Neuronal stem cell (in vitro differentiated cells): ENCODE measurements around the gene TNIP1.

ENCODE experiments used
- DNase-seq: peaks from one replicate; pipeline ENCODE4 v3.0.0-alpha.2; 2013; ENCODE audit warnings: low spot score
- H2AFZ ChIP-seq: one replicate; pipeline ENCODE4 v1.6.1; 2013; ENCODE audit warnings: mild to moderate bottlenecking, low read length, inconsistent platforms
- H2AK5ac ChIP-seq: 2 replicates; pipeline ENCODE4 v1.6.1; 2013; ENCODE audit warnings: low read depth, mild to moderate bottlenecking, inconsistent platforms, low read length, moderate library complexity, mixed read lengths
- H2BK120ac ChIP-seq: 2 replicates; pipeline ENCODE4 v1.6.1; 2013; ENCODE audit warnings: low read depth, mild to moderate bottlenecking, inconsistent platforms, low read length, moderate library complexity, mixed read lengths
- H2BK12ac ChIP-seq: one replicate; pipeline ENCODE4 v1.6.1; 2013; ENCODE audit warnings: low read length, inconsistent platforms
- H2BK15ac ChIP-seq: 2 replicates; pipeline ENCODE4 v1.6.1; 2013; ENCODE audit warnings: mild to moderate bottlenecking, low read length, inconsistent platforms, mixed read lengths
- H2BK5ac ChIP-seq: one replicate; pipeline ENCODE4 v1.6.1; 2013; ENCODE audit warnings: inconsistent platforms, mild to moderate bottlenecking, low read length, moderate library complexity
- H3K14ac ChIP-seq: one replicate; pipeline ENCODE4 v1.6.1; 2013; ENCODE audit warnings: low read length, inconsistent platforms
- H3K18ac ChIP-seq: 2 replicates; pipeline ENCODE4 v1.6.1; 2013; ENCODE audit warnings: low read length, inconsistent platforms
- H3K23ac ChIP-seq: 2 replicates; pipeline ENCODE4 v1.6.1; 2013; ENCODE audit warnings: low read depth, mild to moderate bottlenecking, mixed read lengths, low read length, inconsistent platforms; ENCODE audit not compliant: poor library complexity
- H3K27ac ChIP-seq: replicated peaks from 3 replicates; pipeline ENCODE4 v1.5.1; 2013; ENCODE audit warnings: low read length, inconsistent platforms
- H3K27me3 ChIP-seq, 3 experiments: 2 replicates each; pipeline ENCODE4 v1.6.1; 2013; ENCODE audit warnings: low read length in 3 of 3, mild to moderate bottlenecking in 2 of 3, inconsistent platforms in 1 of 3, low read depth in 1 of 3, mixed read lengths in 1 of 3, moderate library complexity in 1 of 3; ENCODE audit not compliant: control insufficient read depth in 3 of 3, insufficient read depth in 3 of 3
- H3K36me3 ChIP-seq, 2 donors: replicated peaks in 1 of 2; 2 replicates each; pipeline ENCODE4 v1.6.1; 2013; ENCODE audit warnings: low read length in 2 of 2; ENCODE audit not compliant: control insufficient read depth in 2 of 2, insufficient read depth in 2 of 2
- H3K4ac ChIP-seq: 2 replicates; pipeline ENCODE4 v1.6.1; 2013; ENCODE audit warnings: inconsistent platforms, mild to moderate bottlenecking, low read length, moderate library complexity
- H3K4me1 ChIP-seq, 2 donors: 1 replicate in 1 of 2; 2 replicates in 1 of 2; pipeline ENCODE4 v1.6.1; 2013; ENCODE audit warnings: low read length in 2 of 2, low read depth in 1 of 2; ENCODE audit not compliant: control insufficient read depth in 2 of 2, insufficient read depth in 1 of 2
- H3K4me2 ChIP-seq: one replicate; pipeline ENCODE4 v1.6.1; 2013; ENCODE audit warnings: mild to moderate bottlenecking, low read length, inconsistent platforms; ENCODE audit not compliant: insufficient read depth, poor library complexity, severe bottlenecking
- H3K4me3 ChIP-seq, 2 donors: 2 replicates each; pipeline ENCODE4 v1.5.1; 2013; ENCODE audit warnings: low read length in 2 of 2, mild to moderate bottlenecking in 2 of 2, inconsistent platforms in 1 of 2, moderate library complexity in 1 of 2
- H3K79me1 ChIP-seq: one replicate; pipeline ENCODE4 v1.6.1; 2013; ENCODE audit warnings: low read depth, mild to moderate bottlenecking, inconsistent platforms, low read length, moderate library complexity
- H3K9ac ChIP-seq: one replicate; pipeline ENCODE4 v1.6.1; 2013; ENCODE audit warnings: mild to moderate bottlenecking, low read depth, low read length, inconsistent platforms; ENCODE audit not compliant: poor library complexity
- H3K9me3 ChIP-seq, 2 donors: replicated peaks in 1 of 2; 2 replicates each; pipeline versions ENCODE3 to v1.6.1; 2013; ENCODE audit warnings: low read length in 2 of 2, mild to moderate bottlenecking in 2 of 2, inconsistent platforms in 1 of 2, low read depth in 1 of 2, mixed read lengths in 1 of 2, moderate library complexity in 1 of 2; ENCODE audit not compliant: control insufficient read depth in 2 of 2, insufficient read depth in 1 of 2
- H4K8ac ChIP-seq: one replicate; pipeline ENCODE4 v1.6.1; 2013; ENCODE audit warnings: low read depth, mild to moderate bottlenecking, inconsistent platforms, low read length, moderate library complexity
- H4K91ac ChIP-seq: one replicate; pipeline ENCODE4 v1.6.1; 2013; ENCODE audit warnings: low read length, low read depth, mild to moderate bottlenecking, inconsistent platforms; ENCODE audit not compliant: poor library complexity
- WGBS, 2 donors: extraction: QIAGEN DNeasy Blood & Tissue Kit; methylation state at CpG; one replicate each; pipeline ENCODE4 v1.1.7; 2013; ENCODE audit warnings: missing lambda C conversion rate in 2 of 2, mixed read lengths in 1 of 2; ENCODE audit not compliant: insufficient read length in 2 of 2, insufficient replicate concordance in 1 of 2; ENCODE audit errors: extremely low coverage in 2 of 2; 5-methylcytosine and 5-hydroxymethylcytosine counted together

TNIP1 gene

DNA sequence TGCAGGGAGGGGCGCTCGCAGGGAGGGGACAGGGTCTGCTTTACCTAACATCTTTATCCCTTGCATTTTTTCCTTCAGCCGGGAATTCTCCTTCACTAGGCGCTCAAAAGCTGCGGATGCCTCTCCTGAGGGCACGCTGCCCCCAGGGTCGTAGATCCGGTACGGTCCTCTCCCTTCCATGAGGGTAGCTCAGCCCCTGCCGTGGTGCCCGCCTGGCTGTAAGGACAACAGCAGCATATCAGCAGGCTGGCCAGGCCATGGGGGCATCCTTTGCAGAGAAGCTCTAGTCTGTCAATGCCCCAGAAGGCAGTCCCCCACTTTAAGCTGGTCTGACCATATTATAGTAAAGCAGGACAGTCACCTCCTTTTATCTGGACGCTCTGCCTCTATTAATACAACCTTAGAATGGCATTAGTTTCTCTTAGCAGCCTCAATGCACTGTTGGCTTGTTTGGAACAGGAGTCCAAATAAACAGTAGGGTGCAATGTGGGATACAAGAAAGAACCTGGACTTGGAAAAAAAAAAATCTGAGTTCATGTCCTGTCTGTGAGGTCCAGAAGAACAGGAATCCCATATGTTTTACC lies 15.8 kb downstream of the TNIP1 start:
- Histone ChIP-seq H4K8ac (no peak overlapping the region), H2BK120ac (no peak overlapping the region), H3K23ac (no peak overlapping the region), H3K4me3 (no peak overlapping the region), H4K91ac (no peak overlapping the region), H2AK5ac (no peak overlapping the region), H2BK12ac (no peak overlapping the region), H2AFZ (no peak overlapping the region), H3K27ac (no peak overlapping the region), H3K9ac (no peak overlapping the region), H2BK15ac (no peak overlapping the region), H3K27me3 (no peaks in the 10 kb centered on the region), H3K4me2 (no peak overlapping the region), H3K9me3 (no peaks in the 10 kb centered on the region), H3K14ac (no peak overlapping the region), H3K18ac (no peak overlapping the region), H3K36me3 (peaks cover 4 to 31% of the 10 kb centered on the region in 2 donors), H3K79me1 (peaks cover 3% of the 10 kb centered on the region), H3K4ac (no peak overlapping the region), H2BK5ac (no peak overlapping the region), H3K4me1 (no peaks in the 10 kb centered on the region)
- DNase-seq = no peak
- WGBS, 2 donors = no CpG with 5 or more reads among the region's 12 CpGs

DNA sequence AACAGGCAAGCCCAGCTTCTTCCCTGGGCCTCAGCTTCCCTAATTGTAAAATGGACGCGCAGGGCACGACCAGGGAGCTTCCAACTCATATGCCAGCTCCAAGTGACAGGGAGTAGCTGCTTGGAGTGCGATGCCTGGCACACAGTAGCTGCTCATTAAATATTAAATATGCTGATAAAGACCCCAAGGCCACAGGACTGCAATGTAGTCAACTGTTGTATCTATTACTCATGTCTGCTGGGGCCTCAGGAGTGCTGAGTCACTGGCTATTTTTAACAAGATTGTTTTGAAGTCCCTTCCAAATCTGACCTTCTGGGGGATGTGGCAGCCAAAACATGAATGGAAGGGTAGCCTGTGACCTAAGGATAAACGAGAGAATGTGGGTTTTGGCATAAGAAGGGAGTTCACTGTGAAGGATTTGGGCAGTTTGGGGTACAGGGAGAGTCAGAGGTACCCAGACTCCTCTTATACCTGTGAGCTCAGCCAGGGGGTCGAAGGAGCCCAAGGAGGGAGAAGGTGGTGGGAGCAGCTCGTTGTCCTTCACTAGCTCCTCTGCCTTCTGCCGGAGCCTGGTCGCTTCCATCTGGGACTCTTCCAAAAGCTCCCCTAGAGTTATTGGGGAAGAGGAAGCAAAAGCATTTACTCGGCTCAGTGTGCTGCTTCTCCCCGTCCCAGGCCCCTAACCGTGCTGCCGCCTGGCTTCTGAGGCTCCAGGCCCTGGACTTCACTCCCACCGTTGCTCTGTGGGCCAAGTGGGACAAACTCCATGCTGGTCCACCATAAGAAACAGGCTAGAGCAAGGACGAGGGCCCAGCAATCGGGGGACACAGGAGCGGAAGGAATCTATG lies 17.5 kb downstream of the TNIP1 start:
- no CpG with 5 or more reads among the region's 17 CpGs for WGBS, 2 donors
- Histone ChIP-seq H2BK12ac (no peak overlapping the region), H2BK120ac (no peak overlapping the region), H4K8ac (no peak overlapping the region), H3K4me3 (peak overlapping the region in 1 of 2 donors; percentile 1), H3K14ac (no peak overlapping the region), H2BK5ac (no peak overlapping the region), H3K18ac (no peak overlapping the region), H4K91ac (no peak overlapping the region), H3K27ac (no peak overlapping the region), H3K36me3 (peaks cover 4 to 39% of the 10 kb centered on the region in 2 donors), H3K9ac (no peak overlapping the region), H3K4ac (no peak overlapping the region), H2AFZ (no peak overlapping the region), H3K4me2 (no peak overlapping the region), H3K27me3 (no peaks in the 10 kb centered on the region), H2AK5ac (no peak overlapping the region), H3K23ac (no peak overlapping the region), H2BK15ac (no peak overlapping the region), H3K79me1 (peaks cover 3% of the 10 kb centered on the region), H3K9me3 (no peaks in the 10 kb centered on the region), H3K4me1 (no peaks in the 10 kb centered on the region)
- no peak for DNase-seq

- H3K23ac ChIP-seq = no peak overlapping the region
- no peak overlapping the region for H2BK12ac ChIP-seq
- peaks cover 3% of the 10 kb centered on the region for H3K79me1 ChIP-seq
- no peaks in the 10 kb centered on the region for H3K27me3 ChIP-seq
- no peak overlapping the region for H4K91ac ChIP-seq
- no peak overlapping the region for H2AK5ac ChIP-seq
- no peak overlapping the region for H2BK5ac ChIP-seq
- no peak overlapping the region for H3K27ac ChIP-seq
- no peak overlapping the region for H3K9ac ChIP-seq
- H2BK15ac ChIP-seq = no peak overlapping the region
- H2AFZ ChIP-seq = no peak overlapping the region
- no peaks in the 10 kb centered on the region for H3K4me1 ChIP-seq
- H3K4me2 ChIP-seq = no peak overlapping the region
- DNase-seq = no peak
- H3K14ac ChIP-seq = no peak overlapping the region
- H3K18ac ChIP-seq = no peak overlapping the region
- no peak overlapping the region for H4K8ac ChIP-seq
- H3K4ac ChIP-seq = no peak overlapping the region
- H3K36me3 ChIP-seq = peaks cover 4 to 39% of the 10 kb centered on the region in 2 donors
- no peak overlapping the region for H2BK120ac ChIP-seq
- H3K4me3 ChIP-seq = peak overlapping the region in 1 of 2 donors; percentile 1
- H3K9me3 ChIP-seq = no peaks in the 10 kb centered on the region
- WGBS, 2 donors = no CpG with 5 or more reads among the region's 5 CpGs
Observed at GRCh38 chr5:151062405-151063141, 18.3 kb downstream of the TNIP1 start.

GRCh38 chr5:151060742-151061141 lies 20.1 kb downstream of the TNIP1 start:
- Histone ChIP-seq H3K18ac (no peak overlapping the region), H3K9me3 (no peaks in the 10 kb centered on the region), H3K4me2 (no peak overlapping the region), H2BK120ac (no peak overlapping the region), H3K4me3 (no peak overlapping the region), H4K91ac (no peak overlapping the region), H3K4me1 (no peaks in the 10 kb centered on the region), H3K36me3 (peaks cover 4 to 39% of the 10 kb centered on the region in 2 donors), H3K14ac (no peak overlapping the region), H3K79me1 (peaks cover 3% of the 10 kb centered on the region), H2BK12ac (no peak overlapping the region), H3K9ac (no peak overlapping the region), H2AFZ (no peak overlapping the region), H3K27ac (no peak overlapping the region), H2BK5ac (no peak overlapping the region), H2BK15ac (no peak overlapping the region), H3K4ac (no peak overlapping the region), H3K23ac (no peak overlapping the region), H3K27me3 (no peaks in the 10 kb centered on the region), H4K8ac (no peak overlapping the region), H2AK5ac (no peak overlapping the region)
- DNase-seq = no peak
- no CpG with 5 or more reads among the region's 6 CpGs for WGBS, 2 donors
